CD8-positive, alpha-beta memory T cell (primary cell): Measurements from ENCODE around the gene COQ2. TPM values are rescaled to one million over a fixed set of nuclear protein-coding genes. Genes with fewer than 3 reads are reported as not detected.
"Not testable (repeated sequence)": the region's sequence is repeated elsewhere in the genome, so short reads cannot be mapped to it uniquely, and the experiment has no call there.

Source experiments
- CTCF ChIA-PET: fragments of 350-600 bp; sonication (Branson Sonifier 250); formaldehyde crosslinking; loops from one replicate; lab custom pipeline; 2021; ENCODE audit warnings: antibody characterized with exemption; lab: Charles Lee
- POLR2A ChIA-PET: fragments of 350-600 bp; sonication (Branson Sonifier 250); formaldehyde crosslinking; loops from one replicate; lab custom pipeline; 2021; ENCODE audit warnings: antibody characterized with exemption; lab: Charles Lee
- DNase-seq, 5 donors: peaks; one replicate each; pipeline versions ENCODE4 v3.0.0 to v3.0.0-alpha.2; 2020 to 2022; ENCODE audit warnings: mixed read lengths in 1 of 5
- H3K27ac ChIP-seq: one replicate; pipeline ENCODE4 v1.7.0; 2013; ENCODE audit warnings: low read depth, mild to moderate bottlenecking, low read length, moderate library complexity
- H3K27me3 ChIP-seq: 2 replicates; pipeline ENCODE4 v1.7.0; 2013; ENCODE audit warnings: low read length, mild to moderate bottlenecking; ENCODE audit not compliant: insufficient read depth, poor library complexity, severe bottlenecking
- H3K36me3 ChIP-seq: 2 replicates; pipeline ENCODE4 v1.7.0; 2013; ENCODE audit warnings: mild to moderate bottlenecking, low read length, moderate library complexity; ENCODE audit not compliant: insufficient read depth
- H3K4me1 ChIP-seq: 2 replicates; pipeline ENCODE4 v1.7.0; 2013; ENCODE audit warnings: mild to moderate bottlenecking, low read length, moderate library complexity; ENCODE audit not compliant: insufficient read depth
- H3K4me3 ChIP-seq: 2 replicates; pipeline ENCODE4 v1.7.0; 2013; ENCODE audit warnings: mild to moderate bottlenecking, low read length
- H3K9me3 ChIP-seq: 2 replicates; pipeline ENCODE4 v1.7.0; 2013; ENCODE audit warnings: mild to moderate bottlenecking, low read length
- H3K27ac Mint-ChIP-seq, 8 donors: one replicate each; pipeline ENCODE4 v1.8.0; 2020 to 2021; ENCODE audit warnings: mixed read lengths in 8 of 8, mild to moderate bottlenecking in 6 of 8, inconsistent platforms in 3 of 8, moderate library complexity in 3 of 8
- H3K27me3 Mint-ChIP-seq, 2 donors: one replicate each; pipeline ENCODE4 v1.8.0; 2020 to 2021; ENCODE audit warnings: mixed read lengths in 2 of 2, mild to moderate bottlenecking in 1 of 2, moderate library complexity in 1 of 2
- H3K36me3 Mint-ChIP-seq, 3 donors: one replicate each; pipeline ENCODE4 v1.8.0; 2020 to 2021; ENCODE audit warnings: mixed read lengths in 3 of 3, inconsistent platforms in 1 of 3, mild to moderate bottlenecking in 1 of 3
- H3K4me1 Mint-ChIP-seq, 3 donors: one replicate each; pipeline ENCODE4 v1.8.0; 2020 to 2021; ENCODE audit warnings: mixed read lengths in 3 of 3, inconsistent platforms in 1 of 3, mild to moderate bottlenecking in 1 of 3
- H3K4me3 Mint-ChIP-seq, 7 donors: one replicate each; pipeline ENCODE4 v1.8.0; 2020 to 2021; ENCODE audit warnings: mixed read lengths in 7 of 7, mild to moderate bottlenecking in 6 of 7, moderate library complexity in 4 of 7, inconsistent platforms in 2 of 7
- H3K9me3 Mint-ChIP-seq, 5 donors: one replicate each; pipeline ENCODE4 v1.8.0; 2020 to 2022; ENCODE audit warnings: mixed read lengths in 5 of 5, mild to moderate bottlenecking in 3 of 5, moderate library complexity in 2 of 5, inconsistent platforms in 1 of 5
- polyA plus RNA-seq: library from polyadenylated mRNA; unstranded; fragments of 300-500 nt; fragmentation: Illumina TruSeq; gene quantifications from one replicate; pipeline ENCODE4 v1.2.3, GENCODE V29; 2021
- total RNA-seq, 2 experiments: library from RNA; stranded (reverse); gene quantifications; one replicate each; pipeline ENCODE4 v1.2.3, GENCODE V29; 2021

The COQ2 gene
- total and polyA plus RNA-seq, 3 experiments from 2014 or later, result 7.5 to 24.3 (median 23.6) TPM

DNA sequence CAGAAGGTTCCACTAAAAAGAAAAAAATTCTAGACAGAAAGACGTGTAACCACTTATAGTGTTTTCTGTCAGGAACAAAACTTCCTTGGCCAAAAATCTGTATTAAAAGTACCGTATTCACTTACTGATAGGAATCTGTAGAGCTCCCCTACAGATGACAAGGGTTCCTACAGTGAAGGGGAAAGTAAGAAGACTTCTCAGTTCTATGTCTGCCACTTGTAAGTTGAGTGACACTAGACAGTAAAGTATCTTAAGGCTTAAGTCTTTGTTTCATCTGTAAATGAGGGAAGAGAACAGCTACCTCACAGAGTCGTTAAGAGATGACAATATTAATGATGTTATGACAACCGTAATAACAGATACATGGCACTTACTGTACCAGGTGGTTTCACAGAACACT, 3.3 kb downstream of the COQ2 start:
- Mint-ChIP-seq H3K27me3 (no peaks in the 10 kb centered on the region), H3K27ac (peak overlapping the region in 1 of 8 donors; percentile 45), H3K9me3 (no peaks in the 10 kb centered on the region), H3K36me3 (peaks cover 0 to 25% (median 0%) of the 10 kb centered on the region in 3 donors), H3K4me3 (peak overlapping the region in 1 of 7 donors; percentile 51), H3K4me1 (peaks cover 41 to 54% (median 46%) of the 10 kb centered on the region in 3 donors)
- Histone ChIP-seq H3K36me3 (peaks cover 3% of the 10 kb centered on the region), H3K4me3 (no peak overlapping the region), H3K4me1 (peaks cover 12% of the 10 kb centered on the region), H3K27me3 (no peaks in the 10 kb centered on the region), H3K27ac (no peak overlapping the region), H3K9me3 (no peaks in the 10 kb centered on the region)
- CTCF ChIA-PET, result interaction anchor here (0.5 to 5.2 kb wide), 11 partner anchors 11 to 429 kb away, joined by 3 to 45 read pairs (median 4); partner anchors contain the start of gene COPS4
- DNase-seq, result no peak
- POLR2A ChIA-PET, result no interaction called here

DNA sequence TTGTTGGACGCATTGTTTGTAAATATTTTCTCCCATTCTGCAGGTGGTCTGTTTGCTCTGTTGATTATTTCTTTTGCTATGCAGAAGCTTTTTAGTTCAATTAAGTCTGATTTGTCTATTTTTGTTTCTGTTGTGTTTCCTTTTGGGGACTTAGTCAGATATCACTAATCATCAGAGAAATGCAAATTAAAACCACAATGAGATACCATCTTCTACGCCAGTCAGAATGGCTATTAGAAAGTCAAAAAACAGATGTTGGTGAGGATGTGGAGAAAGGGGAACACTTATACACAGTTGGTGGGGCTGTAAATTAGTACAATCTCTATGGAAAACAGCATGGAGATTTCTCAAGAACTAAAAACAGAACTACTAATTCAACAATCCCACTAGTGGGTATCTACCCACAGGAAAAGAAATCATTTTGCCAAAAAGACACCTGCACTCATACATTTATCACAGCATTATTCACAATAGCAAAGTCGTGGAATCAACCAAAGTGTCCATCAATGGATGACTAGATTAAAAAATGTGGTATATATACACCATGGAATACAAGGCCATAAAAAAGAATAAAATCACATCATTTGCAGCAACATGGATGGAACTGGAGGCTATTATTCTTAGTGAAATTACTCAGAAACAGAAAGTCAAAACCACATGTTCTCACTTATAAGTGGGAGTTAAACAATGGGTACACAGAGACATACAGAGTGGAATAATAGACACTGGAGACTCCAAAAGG, 8.1 kb downstream of the COQ2 start:
- H3K27me3 Mint-ChIP-seq, result no peaks in the 10 kb centered on the region
- DNase-seq, result no peak
- Histone ChIP-seq H3K9me3 (no peaks in the 10 kb centered on the region), H3K4me3 (no peak overlapping the region), H3K36me3 (peaks cover 3% of the 10 kb centered on the region), H3K4me1 (peaks cover under 1% of the 10 kb centered on the region), H3K27me3 (no peaks in the 10 kb centered on the region), H3K27ac (no peak overlapping the region)
- peaks cover 0 to 38% (median 11%) of the 10 kb centered on the region in 3 donors for H3K36me3 Mint-ChIP-seq
- H3K4me3 Mint-ChIP-seq, result no peak overlapping the region
- H3K27ac Mint-ChIP-seq, result peak overlapping the region in 3 of 8 donors; percentile 10 to 54 (median 28)
- H3K9me3 Mint-ChIP-seq, result no peaks in the 10 kb centered on the region
- CTCF ChIA-PET, result no interaction called here
- H3K4me1 Mint-ChIP-seq, result peaks cover 15 to 31% (median 21%) of the 10 kb centered on the region in 3 donors
- POLR2A ChIA-PET, result no interaction called here

DNA sequence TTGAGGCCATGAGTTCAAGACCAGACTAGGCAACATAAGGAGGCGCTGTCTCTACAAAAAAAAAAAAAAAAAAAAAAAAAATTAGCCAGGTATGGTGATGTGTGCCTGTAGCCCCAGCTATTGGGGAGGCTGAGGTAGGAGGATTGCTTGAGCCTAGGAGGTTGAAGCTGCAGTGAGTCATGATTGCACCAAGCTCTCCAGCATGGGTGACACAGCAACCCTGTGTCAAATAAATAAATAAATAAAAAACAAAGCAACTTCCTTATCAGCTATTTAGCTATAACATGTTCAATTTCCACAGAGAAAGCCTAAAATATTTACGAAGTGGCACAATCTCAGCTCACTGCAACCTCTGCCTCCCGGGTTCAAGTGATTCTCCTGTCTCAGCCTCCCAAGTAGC, 10.7 kb downstream of the COQ2 start:
- not testable (repeated sequence) for H3K4me1 ChIP-seq, H3K4me3 ChIP-seq, H3K27ac Mint-ChIP-seq, H3K27me3 ChIP-seq, H3K27ac ChIP-seq, DNase-seq, H3K9me3 Mint-ChIP-seq, H3K36me3 ChIP-seq, H3K9me3 ChIP-seq, H3K4me3 Mint-ChIP-seq, H3K27me3 Mint-ChIP-seq
- CTCF ChIA-PET, result interaction anchor here (0.6 to 1.4 kb wide), 3 partner anchors 8 to 32 kb away, joined by 3 to 6 read pairs (median 3); partner anchors contain the start of gene COQ2
- H3K4me1 Mint-ChIP-seq, result peaks cover 10 to 20% (median 19%) of the 10 kb centered on the region in 3 donors
- H3K36me3 Mint-ChIP-seq, result peaks cover 0 to 52% (median 15%) of the 10 kb centered on the region in 3 donors
- POLR2A ChIA-PET, result interaction anchor here (0.6 kb wide), 1 partner anchor 18 kb away, joined by 4 read pairs; no protein-coding TSS in a partner anchor

- H3K4me1 Mint-ChIP-seq, result peaks cover 14 to 28% (median 23%) of the 10 kb centered on the region in 3 donors
- ChIA-PET CTCF (interaction anchor here (1.0 to 1.4 kb wide), 2 partner anchors 9 to 12 kb away, joined by 3 to 6 read pairs; partner anchors contain the start of gene COQ2), POLR2A (no interaction called here)
- H3K4me3 Mint-ChIP-seq, result peak overlapping the region in 1 of 7 donors; percentile 3
- Histone ChIP-seq H3K4me3 (no peak overlapping the region), H3K9me3 (no peaks in the 10 kb centered on the region), H3K27ac (no peak overlapping the region), H3K4me1 (no peaks in the 10 kb centered on the region), H3K36me3 (no peaks in the 10 kb centered on the region), H3K27me3 (no peaks in the 10 kb centered on the region)
- H3K9me3 Mint-ChIP-seq, result no peaks in the 10 kb centered on the region
- H3K27me3 Mint-ChIP-seq, result no peaks in the 10 kb centered on the region
- DNase-seq, result no peak
- H3K36me3 Mint-ChIP-seq, result peaks cover 0 to 46% (median 17%) of the 10 kb centered on the region in 3 donors
- H3K27ac Mint-ChIP-seq, result peak overlapping the region in 1 of 8 donors; percentile 26
Observed at GRCh38 chr4:83272900-83273299, 11.7 kb downstream of the COQ2 start.

DNA sequence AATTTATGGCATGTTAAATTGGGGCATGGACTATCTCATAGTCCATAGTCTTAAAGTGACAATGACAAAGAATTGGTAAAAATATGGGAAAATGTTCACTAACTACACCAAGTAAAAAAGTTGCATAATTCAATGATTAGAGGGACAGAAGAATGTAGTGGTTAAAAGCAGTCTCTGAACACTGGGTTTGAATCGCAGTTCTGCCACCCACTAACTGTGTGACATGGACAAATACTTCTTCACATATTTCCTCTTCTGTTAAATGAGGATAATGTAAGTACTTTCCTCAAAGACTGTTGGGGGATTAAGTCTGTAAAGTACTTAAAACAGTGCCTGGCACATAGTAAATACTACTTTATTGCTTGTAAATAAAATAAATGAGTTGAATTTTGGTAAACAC, 15.3 kb downstream of the COQ2 start:
- Mint-ChIP-seq H3K9me3 (no peaks in the 10 kb centered on the region), H3K4me1 (peaks cover 6 to 29% (median 17%) of the 10 kb centered on the region in 3 donors), H3K27ac (no peak overlapping the region), H3K27me3 (no peaks in the 10 kb centered on the region), H3K4me3 (no peak overlapping the region), H3K36me3 (peaks cover 0 to 43% (median 14%) of the 10 kb centered on the region in 3 donors)
- no peaks in the 10 kb centered on the region for H3K4me1 ChIP-seq
- H3K36me3 ChIP-seq, result no peaks in the 10 kb centered on the region
- DNase-seq, result no peak
- H3K4me3 ChIP-seq, result no peak overlapping the region
- no peaks in the 10 kb centered on the region for H3K27me3 ChIP-seq
- no peak overlapping the region for H3K27ac ChIP-seq
- POLR2A ChIA-PET, result no interaction called here
- no peaks in the 10 kb centered on the region for H3K9me3 ChIP-seq
- CTCF ChIA-PET, result no interaction called here

GRCh38 chr4:83268491-83268890, 16.1 kb downstream of the COQ2 start:
- Histone ChIP-seq H3K9me3 (no peaks in the 10 kb centered on the region), H3K27ac (no peak overlapping the region), H3K36me3 (no peaks in the 10 kb centered on the region), H3K27me3 (no peaks in the 10 kb centered on the region), H3K4me3 (no peak overlapping the region), H3K4me1 (no peaks in the 10 kb centered on the region)
- no peak for DNase-seq
- POLR2A ChIA-PET, result no interaction called here
- H3K4me3 Mint-ChIP-seq, result no peak overlapping the region
- H3K27me3 Mint-ChIP-seq, result no peaks in the 10 kb centered on the region
- CTCF ChIA-PET, result interaction anchor here (1.0 to 2.7 kb wide), 3 partner anchors 13 to 194 kb away, joined by 3 to 12 read pairs (median 4); no protein-coding TSS in a partner anchor
- peak overlapping the region in 1 of 8 donors; percentile 29 for H3K27ac Mint-ChIP-seq
- peaks cover 0 to 41% (median 14%) of the 10 kb centered on the region in 3 donors for H3K36me3 Mint-ChIP-seq
- H3K9me3 Mint-ChIP-seq, result no peaks in the 10 kb centered on the region
- peaks cover 6 to 29% (median 17%) of the 10 kb centered on the region in 3 donors for H3K4me1 Mint-ChIP-seq

DNA sequence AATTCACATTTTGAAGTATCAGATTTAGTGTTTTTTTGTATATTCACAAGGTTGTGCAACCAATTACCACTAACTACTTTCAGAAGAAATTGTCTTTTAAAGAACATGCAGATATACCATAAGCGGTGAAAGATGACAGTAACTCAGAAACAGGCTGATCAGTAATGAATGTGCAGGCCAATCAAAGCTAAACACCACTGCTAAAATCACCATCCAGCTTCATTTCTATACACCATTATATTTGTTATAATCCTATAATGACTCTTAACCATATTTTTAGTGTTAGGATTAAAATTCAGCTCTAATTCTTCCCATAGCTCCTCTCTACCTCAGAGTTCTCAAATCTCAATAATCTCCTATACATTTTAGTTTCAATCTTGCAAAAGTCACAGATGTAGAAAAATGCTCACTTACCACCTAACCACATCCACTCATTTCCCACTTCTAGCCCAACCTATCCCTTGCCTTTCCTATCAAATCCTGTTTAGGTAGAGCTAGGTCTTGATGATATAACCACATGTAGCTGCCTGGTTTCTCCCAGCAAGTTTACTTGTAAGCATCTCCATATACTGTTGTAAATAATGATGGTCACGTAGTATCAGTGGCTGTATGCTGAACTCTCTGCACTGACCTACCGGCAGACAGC, 16.6 kb downstream of the COQ2 start:
- H3K4me1 Mint-ChIP-seq, result peaks cover 6 to 28% (median 15%) of the 10 kb centered on the region in 3 donors
- H3K27me3 ChIP-seq, result no peaks in the 10 kb centered on the region
- H3K4me3 Mint-ChIP-seq, result no peak overlapping the region
- H3K27ac ChIP-seq, result no peak overlapping the region
- no peaks in the 10 kb centered on the region for H3K4me1 ChIP-seq
- no peaks in the 10 kb centered on the region for H3K9me3 Mint-ChIP-seq
- peak overlapping the region in 2 of 8 donors; percentile 12 to 56 for H3K27ac Mint-ChIP-seq
- no peaks in the 10 kb centered on the region for H3K9me3 ChIP-seq
- POLR2A ChIA-PET, result no interaction called here
- H3K4me3 ChIP-seq, result no peak overlapping the region
- H3K36me3 Mint-ChIP-seq, result peaks cover 0 to 39% (median 18%) of the 10 kb centered on the region in 3 donors
- H3K27me3 Mint-ChIP-seq, result no peaks in the 10 kb centered on the region
- CTCF ChIA-PET, result interaction anchor here (1.0 to 2.7 kb wide), 3 partner anchors 14 to 193 kb away, joined by 3 to 12 read pairs (median 4); no protein-coding TSS in a partner anchor
- DNase-seq, result no peak
- H3K36me3 ChIP-seq, result no peaks in the 10 kb centered on the region
